Left lung (tissue), 10 donors: ENCODE measurements around the gene SREBF1. TPM values are rescaled to one million over a fixed set of nuclear protein-coding genes. Genes with fewer than 3 reads are reported as not detected.

ENCODE experiments used
- ATAC-seq: fragments of 200-7000 bp; cut with Tn5 transposase; one replicate; pipeline ENCODE4 v1.9.1; 2020; ENCODE audit warnings: moderate library complexity
- DNase-seq, 4 donors: peaks; one replicate each; pipeline ENCODE4 v3.0.0-alpha.2; 2013 to 2020
- H3K27ac ChIP-seq, 2 donors: fragments of 200-600 bp; sonication (generic) in 1 of 2; one replicate each; pipeline versions ENCODE4 v1.5.0 to v1.8.0; 2020 to 2021
- H3K27me3 ChIP-seq, 2 donors: fragments of 200-600 bp; sonication (generic) in 1 of 2; one replicate each; pipeline versions ENCODE4 v1.5.0 to v1.8.0; 2020 to 2021
- H3K36me3 ChIP-seq, 2 donors: fragments of 200-600 bp; sonication (generic) in 1 of 2; one replicate each; pipeline versions ENCODE4 v1.5.0 to v1.8.0; 2020 to 2021
- H3K4me1 ChIP-seq, 2 donors: fragments of 200-600 bp; one replicate each; pipeline ENCODE4 v1.8.0; 2021
- H3K4me3 ChIP-seq, 2 donors: fragments of 200-600 bp; sonication (generic) in 1 of 2; one replicate each; pipeline versions ENCODE4 v1.5.0 to v1.8.0; 2020 to 2021; ENCODE audit warnings: mild to moderate bottlenecking in 1 of 2
- H3K9me3 ChIP-seq, 2 donors: fragments of 200-600 bp; sonication (generic) in 1 of 2; one replicate each; pipeline versions ENCODE4 v1.5.0 to v1.8.0; 2020 to 2021
- CTCF ChIP-seq, 2 donors: fragments of 200-600 bp; sonication (generic) in 1 of 2; IDR thresholded peaks; one replicate each; pipeline versions ENCODE4 v1.5.0 to v1.8.0; 2021; ENCODE audit warnings: antibody characterized with exemption in 2 of 2
- intact Hi-C, 2 donors: fragments of 100-400 bp; cut with DNase I; formaldehyde crosslinking; loops; one replicate each; pipeline versions ENCODE4 v1.11.2 to v1.14.2; 2022
- polyA plus RNA-seq, 6 donors: library from polyadenylated mRNA; unstranded; fragments of 120-200 nt; gene quantifications; one replicate each; pipeline ENCODE4 v1.2.1, GENCODE V29; 2013; ENCODE audit not compliant: insufficient read length in 6 of 6
- total RNA-seq, 2 donors: library from RNA; stranded (reverse); fragmentation: NEBNext Ultra II Directional; extraction: Animal tissue kit (Norgen Biotek cat#: 25700); gene quantifications; one replicate each; pipeline ENCODE4 v1.2.1, GENCODE V29; 2021
- donor health status: DM: no; HTN: yes; CAD: no.
- donor health status: DM: no; HTN: no; CAD: no.

The SREBF1 gene
- total and polyA plus RNA-seq, 8 donors: 27.9 to 122 (median 46.4) TPM

GRCh38 chr17:17807440-17807839 lies 29.3 kb downstream of the SREBF1 start:
- Histone ChIP-seq H3K9me3 (no peaks in the 10 kb centered on the region), H3K4me3 (no peak overlapping the region), H3K27me3 (no peaks in the 10 kb centered on the region), H3K4me1 (peaks cover 12 to 15% of the 10 kb centered on the region in 2 donors), H3K36me3 (peaks cover 0 to 63% of the 10 kb centered on the region in 2 donors), H3K27ac (no peak overlapping the region)
- ATAC-seq (no peak), DNase-seq (no peak)
- TF ChIP-seq CTCF (IDR thresholded peaks at IDR 0.05): no peak
- intact Hi-C loops: no loop called here

GRCh38 chr17:17806611-17807274 lies 30.0 kb downstream of the SREBF1 start:
- TF ChIP-seq CTCF (IDR thresholded peaks at IDR 0.05): no peak
- no peak for ATAC-seq
- H3K36me3 ChIP-seq: peaks cover 0 to 62% of the 10 kb centered on the region in 2 donors

GRCh38 chr17:17806035-17806434 lies 30.8 kb downstream of the SREBF1 start:
- ATAC-seq (no peak), DNase-seq (no peak)
- TF ChIP-seq CTCF (IDR thresholded peaks at IDR 0.05): no peak
- Histone ChIP-seq H3K9me3 (no peaks in the 10 kb centered on the region), H3K36me3 (peaks cover 0 to 61% of the 10 kb centered on the region in 2 donors), H3K4me3 (no peak overlapping the region), H3K27me3 (no peaks in the 10 kb centered on the region), H3K4me1 (peaks cover 5 to 6% of the 10 kb centered on the region in 2 donors), H3K27ac (no peak overlapping the region)
- intact Hi-C loops: no loop called here

More at GRCh38 chr17:17806611-17807274, 30.0 kb downstream of the SREBF1 start:
- intact Hi-C loops: no loop called here
- DNase-seq: no peak
- Histone ChIP-seq H3K4me3 (no peak overlapping the region), H3K27me3 (no peaks in the 10 kb centered on the region), H3K27ac (no peak overlapping the region), H3K9me3 (no peaks in the 10 kb centered on the region), H3K4me1 (peaks cover 6 to 8% of the 10 kb centered on the region in 2 donors)

- TF ChIP-seq CTCF (IDR thresholded peaks at IDR 0.05): no peak
- no peaks in the 10 kb centered on the region for H3K27me3 ChIP-seq
- peaks cover 0 to 56% of the 10 kb centered on the region in 2 donors for H3K36me3 ChIP-seq
- intact Hi-C loops: no loop called here
- H3K27ac ChIP-seq: no peak overlapping the region
- no peaks in the 10 kb centered on the region for H3K9me3 ChIP-seq
- DNase-seq (no peak), ATAC-seq (no peak)
- H3K4me3 ChIP-seq: no peak overlapping the region
- peaks cover 2 to 5% of the 10 kb centered on the region in 2 donors for H3K4me1 ChIP-seq
Observed at GRCh38 chr17:17805575-17805974, 31.2 kb downstream of the SREBF1 start.

GRCh38 chr17:17804007-17804406 lies 32.8 kb downstream of the SREBF1 start:
- no peak for TF ChIP-seq CTCF (IDR thresholded peaks at IDR 0.05)
- Histone ChIP-seq H3K4me1 (peaks cover 0 to 2% of the 10 kb centered on the region in 2 donors), H3K36me3 (peaks cover 0 to 46% of the 10 kb centered on the region in 2 donors), H3K9me3 (no peaks in the 10 kb centered on the region), H3K27me3 (no peaks in the 10 kb centered on the region), H3K4me3 (no peak overlapping the region), H3K27ac (no peak overlapping the region)
- intact Hi-C loops: no loop called here
- ATAC-seq (no peak), DNase-seq (no peak)
